Kidney (tissue), 14 donors: Measurements from ENCODE around the gene ITGA2. TPM values are rescaled to one million over a fixed set of nuclear protein-coding genes. Genes with fewer than 3 reads are reported as not detected.

Experiments
- DNase-seq, 5 donors: peaks; one replicate each; pipeline ENCODE4 v3.0.0-alpha.2; 2013 to 2020
- FAIRE-seq: peaks from 2 replicates; lab custom pipeline; 2012; peaks lifted over from hg19 to GRCh38; lab: Jason Lieb, UNC
- H3K27ac ChIP-seq, 2 donors: one replicate each; pipeline ENCODE4 v1.7.0; 2013; ENCODE audit warnings: low read depth in 2 of 2, low read length in 2 of 2, inconsistent platforms in 1 of 2
- H3K27me3 ChIP-seq: one replicate; pipeline ENCODE4 v1.7.1; 2013; ENCODE audit warnings: low read length, inconsistent platforms; ENCODE audit not compliant: control insufficient read depth, insufficient read depth
- H3K36me3 ChIP-seq, 3 donors: one replicate each; pipeline versions ENCODE4 v1.7.0 to v1.7.1; 2013; ENCODE audit warnings: low read length in 3 of 3, control low read depth in 1 of 3, inconsistent platforms in 1 of 3; ENCODE audit not compliant: insufficient read depth in 3 of 3, control insufficient read depth in 2 of 3
- H3K4me1 ChIP-seq, 3 donors: one replicate each; pipeline versions ENCODE4 v1.7.0 to v1.7.1; 2013; ENCODE audit warnings: low read length in 3 of 3, inconsistent platforms in 1 of 3, low read depth in 1 of 3; ENCODE audit not compliant: control insufficient read depth in 2 of 3, insufficient read depth in 2 of 3
- H3K4me3 ChIP-seq, 3 donors: one replicate each; pipeline versions ENCODE4 v1.7.0 to v1.8.1; 2013; ENCODE audit warnings: low read length in 3 of 3, control low read depth in 1 of 3, inconsistent platforms in 1 of 3
- H3K9ac ChIP-seq, 3 donors: one replicate each; pipeline versions ENCODE4 v1.7.0 to v1.7.1; 2013; ENCODE audit warnings: low read length in 3 of 3, control low read depth in 1 of 3, inconsistent platforms in 1 of 3
- H3K9me3 ChIP-seq, 3 donors: one replicate each; pipeline versions ENCODE4 v1.7.0 to v1.7.1; 2013; ENCODE audit warnings: low read length in 3 of 3, control low read depth in 1 of 3, inconsistent platforms in 1 of 3; ENCODE audit not compliant: control insufficient read depth in 2 of 3, insufficient read depth in 1 of 3
- intact Hi-C: fragments of 100-400 bp; cut with DNase I; formaldehyde crosslinking; loops from one replicate; pipeline ENCODE4 v1.11.1; 2022
- polyA plus RNA-seq: library from polyadenylated mRNA; stranded (reverse); fragments of 350-450 nt; fragmentation: Illumina TruSeq; extraction: RNeasy Lipid Tissue Mini Kit (QIAGEN cat#74804); gene quantifications from one replicate; pipeline ENCODE4 v1.2.3, GENCODE V29; 2014; ENCODE audit warnings: low read depth, low replicate concordance; ENCODE audit not compliant: insufficient read depth
- total RNA-seq: library from RNA; stranded (reverse); fragmentation: NEBNext Ultra II Directional; extraction: Animal tissue kit (Norgen Biotek cat#: 25700); gene quantifications from one replicate; pipeline ENCODE4 v1.2.1, GENCODE V29; 2021
- TF ChIP-seq, protein P1 (sequence below): IDR thresholded peaks from 3 replicates; pipeline ENCODE4 v1.5.1; 2012; ENCODE audit warnings: mild to moderate bottlenecking, moderate library complexity, borderline replicate concordance; ENCODE audit not compliant: insufficient read depth; ENCODE audit errors: extremely low read depth
- donor health status: control.
- donor health status: control.
- donor health status: control.
- donor health status: control.
- donor health status: control.
- donor health status: DM: yes; HTN: yes; CAD: no.
- donor health status: Normal renal cell carcinoma (clear cell type).

ITGA2 gene
- total and polyA plus RNA-seq, 2 donors from 2014 or later: 4.9 to 44.5 TPM

- Histone ChIP-seq H3K4me3 (peak overlapping the region in 2 of 3 donors; percentile 52 to 60), H3K27ac (no peak overlapping the region), H3K36me3 (peaks cover 2 to 7% (median 3%) of the 10 kb centered on the region in 3 donors), H3K9me3 (no peaks in the 10 kb centered on the region), H3K4me1 (peaks cover 7 to 15% (median 7%) of the 10 kb centered on the region in 3 donors), H3K9ac (peak overlapping the region in 2 of 3 donors; percentile 16 to 30), H3K27me3 (no peaks in the 10 kb centered on the region)
- intact Hi-C loops: no loop called here
- TF ChIP-seq, protein P1, sequence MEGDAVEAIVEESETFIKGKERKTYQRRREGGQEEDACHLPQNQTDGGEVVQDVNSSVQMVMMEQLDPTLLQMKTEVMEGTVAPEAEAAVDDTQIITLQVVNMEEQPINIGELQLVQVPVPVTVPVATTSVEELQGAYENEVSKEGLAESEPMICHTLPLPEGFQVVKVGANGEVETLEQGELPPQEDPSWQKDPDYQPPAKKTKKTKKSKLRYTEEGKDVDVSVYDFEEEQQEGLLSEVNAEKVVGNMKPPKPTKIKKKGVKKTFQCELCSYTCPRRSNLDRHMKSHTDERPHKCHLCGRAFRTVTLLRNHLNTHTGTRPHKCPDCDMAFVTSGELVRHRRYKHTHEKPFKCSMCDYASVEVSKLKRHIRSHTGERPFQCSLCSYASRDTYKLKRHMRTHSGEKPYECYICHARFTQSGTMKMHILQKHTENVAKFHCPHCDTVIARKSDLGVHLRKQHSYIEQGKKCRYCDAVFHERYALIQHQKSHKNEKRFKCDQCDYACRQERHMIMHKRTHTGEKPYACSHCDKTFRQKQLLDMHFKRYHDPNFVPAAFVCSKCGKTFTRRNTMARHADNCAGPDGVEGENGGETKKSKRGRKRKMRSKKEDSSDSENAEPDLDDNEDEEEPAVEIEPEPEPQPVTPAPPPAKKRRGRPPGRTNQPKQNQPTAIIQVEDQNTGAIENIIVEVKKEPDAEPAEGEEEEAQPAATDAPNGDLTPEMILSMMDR: no peak
- FAIRE-seq (no peak), DNase-seq (no peak)
Measured at GRCh38 chr5:52945040-52945439, 44.1 kb upstream of the ITGA2 start.

GRCh38 chr5:52947208-52947607 is 41.9 kb upstream of the ITGA2 start:
- H3K4me1 ChIP-seq: peaks cover 7 to 15% (median 7%) of the 10 kb centered on the region in 3 donors
- peaks cover 0 to 2% (median 0%) of the 10 kb centered on the region in 3 donors for H3K36me3 ChIP-seq
- TF ChIP-seq, protein P1: no peak
- intact Hi-C loops: no loop called here
- H3K27ac ChIP-seq: peak overlapping the region in 1 of 2 donors; percentile 20
- H3K9ac ChIP-seq: peak overlapping the region in 1 of 3 donors; percentile 5
- H3K27me3 ChIP-seq: no peaks in the 10 kb centered on the region
- peak overlapping the region in 1 of 3 donors; percentile 1 for H3K4me3 ChIP-seq
- DNase-seq (no peak), FAIRE-seq (no peak)
- H3K9me3 ChIP-seq: no peaks in the 10 kb centered on the region

DNA sequence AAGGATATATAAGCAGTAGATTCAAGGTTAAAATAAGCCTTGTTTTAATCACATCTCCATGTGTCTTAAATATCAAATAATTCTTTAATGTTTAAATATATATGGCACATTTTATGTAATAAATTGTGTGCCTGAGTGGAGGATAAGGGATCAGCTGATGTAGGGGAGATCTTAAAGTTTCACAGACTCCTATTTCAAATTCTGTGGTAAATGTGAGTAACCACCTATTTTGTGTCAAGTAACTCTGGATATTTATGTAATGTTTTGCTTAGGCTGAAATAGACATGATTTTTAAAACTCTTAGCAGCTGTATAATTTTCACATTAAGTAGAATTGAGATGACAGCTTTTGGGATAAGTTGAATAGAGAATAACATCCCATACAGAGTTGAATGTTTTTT is 41.3 kb upstream of the ITGA2 start:
- no peak overlapping the region for H3K27ac ChIP-seq
- no peak overlapping the region for H3K9ac ChIP-seq
- intact Hi-C loops: no loop called here
- TF ChIP-seq, protein P1: no peak
- H3K27me3 ChIP-seq: no peaks in the 10 kb centered on the region
- no peaks in the 10 kb centered on the region for H3K9me3 ChIP-seq
- DNase-seq: no peak
- FAIRE-seq: no peak
- H3K4me3 ChIP-seq: no peak overlapping the region
- H3K36me3 ChIP-seq: peaks cover 0 to 2% (median 0%) of the 10 kb centered on the region in 3 donors
- H3K4me1 ChIP-seq: peaks cover 7 to 15% (median 7%) of the 10 kb centered on the region in 3 donors
